Muscle of back (tissue), 11 donors: Measurements from ENCODE around the gene CPZ. TPM values are rescaled to one million over a fixed set of nuclear protein-coding genes. Genes with fewer than 3 reads are reported as not detected.
"Not testable (repeated sequence)": the region's sequence is repeated elsewhere in the genome, so short reads cannot be mapped to it uniquely, and the experiment has no call there.

ENCODE experiments used
- DNase-seq, 3 donors: peaks; one replicate each; pipeline versions ENCODE4 v3.0.0 to v3.0.0-alpha.2; 2013
- polyA plus RNA-seq, 10 donors: library from polyadenylated mRNA; unstranded; fragments of 120-200 nt; gene quantifications; one replicate each; pipeline ENCODE4 v1.2.1, GENCODE V29; 2013; ENCODE audit not compliant: insufficient read length in 10 of 10

CPZ gene
- polyA plus RNA-seq, 10 donors = 3.8 to 9.7 (median 6.3) TPM

GRCh38 chr4:8649631-8650361 is 57.2 kb downstream of the CPZ start:
- no peak for DNase-seq

- no peak for DNase-seq
These were observed 59.2 kb downstream of the CPZ start for GRCh38 chr4:8651661-8652180.

GRCh38 chr4:8652181-8653078 is 59.9 kb downstream of the CPZ start:
- no peak for DNase-seq

GRCh38 chr4:8653326-8654000 is 60.9 kb downstream of the CPZ start:
- no peak for DNase-seq

- not testable (repeated sequence) for DNase-seq
These were observed 61.6 kb downstream of the CPZ start for GRCh38 chr4:8654139-8654538.

- no peak for DNase-seq
These were observed 63.0 kb downstream of the CPZ start for GRCh38 chr4:8655411-8656184.

- DNase-seq = no peak
These were observed 63.6 kb downstream of the CPZ start for GRCh38 chr4:8656185-8656517.

GRCh38 chr4:8656711-8657380 is 64.3 kb downstream of the CPZ start:
- no peak for DNase-seq

GRCh38 chr4:8657381-8658088 is 65.0 kb downstream of the CPZ start:
- DNase-seq = no peak

- no peak for DNase-seq
These were observed 70.2 kb downstream of the CPZ start for GRCh38 chr4:8662776-8663175.

- DNase-seq = no peak
These were observed 71.7 kb downstream of the CPZ start for GRCh38 chr4:8664031-8664805.

GRCh38 chr4:8664976-8665375 is 72.4 kb downstream of the CPZ start:
- no peak for DNase-seq

- no peak for DNase-seq
These were observed 73.1 kb downstream of the CPZ start for GRCh38 chr4:8665406-8666360.

GRCh38 chr4:8666581-8666980 is 74.0 kb downstream of the CPZ start:
- DNase-seq = no peak
